ENCODE measurements around the gene BAHD1. TPM values are rescaled to one million over a fixed set of nuclear protein-coding genes. Genes with fewer than 3 reads are reported as not detected.
A peak's percentile ranks its signal among the peaks of the same experiment; 100 is the strongest.

Gene BAHD1
- 7.0 TPM for total RNA-seq

DNA sequence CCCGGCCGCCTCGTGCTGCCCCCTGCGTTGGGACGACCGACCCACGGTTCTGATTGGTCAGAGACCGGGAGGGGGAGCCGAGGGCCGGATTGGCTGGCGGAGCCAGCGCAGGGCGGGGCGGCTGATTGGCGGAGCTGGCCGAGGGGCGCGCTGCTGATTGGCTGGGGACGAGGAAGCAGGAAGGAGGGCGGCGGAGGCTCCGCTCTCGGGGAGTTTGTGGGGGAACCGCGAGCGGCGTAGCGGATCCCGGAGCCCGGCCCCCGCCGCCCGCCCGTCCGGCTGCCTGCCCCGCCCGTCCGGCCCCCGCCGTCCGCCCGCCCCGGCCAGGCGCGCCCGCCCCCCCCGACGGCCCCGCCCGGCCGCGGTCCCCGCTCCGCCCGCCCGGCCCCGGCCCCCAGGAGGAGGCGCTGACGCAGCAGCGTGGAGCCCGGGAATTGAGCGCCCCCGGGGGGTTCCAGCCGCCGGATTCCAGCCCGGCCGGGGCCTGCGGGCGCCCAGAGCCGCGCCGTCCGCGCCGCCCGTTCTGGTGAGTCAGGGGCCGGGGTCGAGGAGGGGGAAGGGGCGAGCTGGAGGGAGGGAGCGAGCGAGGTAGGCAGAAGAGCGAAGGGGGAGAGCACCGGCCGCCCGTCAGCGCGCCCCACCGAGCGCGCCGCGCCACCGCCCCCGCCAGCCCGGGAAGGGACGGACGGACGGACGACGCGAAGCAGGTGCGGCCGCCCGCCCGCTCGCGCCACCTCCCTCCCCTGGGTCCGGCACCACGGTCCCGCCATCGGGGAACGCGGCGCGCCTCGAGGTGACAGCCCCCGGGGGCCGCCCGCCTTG lies at the start of gene BAHD1:
Gene BAHD1 (plus strand): TSS at position 211 of the 822 bp plus-strand sequence. CDS start 17,512 bp downstream, outside the sequence.
- peak; percentile 82 for ATAC-seq

DNA sequence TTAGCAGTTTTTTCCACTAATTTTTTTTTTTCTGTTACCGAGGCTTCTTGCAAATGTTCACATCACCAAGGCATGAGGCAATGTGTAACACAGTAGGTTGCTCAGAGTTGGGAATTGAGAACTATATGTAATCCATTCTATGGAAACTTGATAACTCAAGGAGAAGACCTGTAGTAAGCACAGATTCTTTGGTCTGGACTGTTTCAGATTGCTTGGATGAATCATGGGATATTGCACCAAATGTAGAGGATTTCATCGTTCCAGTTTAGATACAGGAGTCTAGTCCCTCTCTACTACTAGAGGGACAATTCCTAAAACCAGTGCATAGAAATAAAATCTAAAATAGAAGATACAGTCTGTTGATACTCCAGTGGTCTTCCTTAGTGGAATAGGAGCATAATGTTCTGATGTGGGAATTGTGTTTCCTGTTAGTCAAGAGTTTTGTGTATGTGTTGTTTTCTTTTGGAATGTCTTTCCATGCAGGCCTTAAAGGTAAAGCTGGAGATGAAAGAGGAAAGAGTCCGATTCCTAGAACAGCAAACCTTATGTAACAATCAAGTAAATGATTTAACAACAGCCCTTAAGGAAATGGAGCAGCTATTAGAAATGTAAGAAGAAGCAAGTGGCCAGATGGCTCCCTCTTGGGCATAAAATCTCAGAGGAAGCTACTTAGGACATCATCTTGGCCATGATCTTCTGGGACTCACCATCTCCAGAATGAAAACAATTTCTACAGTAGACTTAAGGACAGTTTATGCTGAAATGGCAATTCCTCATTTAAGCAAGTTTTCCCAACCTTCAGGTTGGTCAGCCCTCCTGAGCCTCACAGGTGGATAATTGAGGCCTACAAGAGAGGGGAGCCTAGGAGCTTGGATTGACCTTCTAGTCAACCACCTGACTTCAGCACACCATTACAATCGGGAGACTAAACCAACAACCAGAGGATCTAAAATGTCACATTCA lies 47.5 kb upstream of the BAHD1 start:
- no peak for ATAC-seq

DNA sequence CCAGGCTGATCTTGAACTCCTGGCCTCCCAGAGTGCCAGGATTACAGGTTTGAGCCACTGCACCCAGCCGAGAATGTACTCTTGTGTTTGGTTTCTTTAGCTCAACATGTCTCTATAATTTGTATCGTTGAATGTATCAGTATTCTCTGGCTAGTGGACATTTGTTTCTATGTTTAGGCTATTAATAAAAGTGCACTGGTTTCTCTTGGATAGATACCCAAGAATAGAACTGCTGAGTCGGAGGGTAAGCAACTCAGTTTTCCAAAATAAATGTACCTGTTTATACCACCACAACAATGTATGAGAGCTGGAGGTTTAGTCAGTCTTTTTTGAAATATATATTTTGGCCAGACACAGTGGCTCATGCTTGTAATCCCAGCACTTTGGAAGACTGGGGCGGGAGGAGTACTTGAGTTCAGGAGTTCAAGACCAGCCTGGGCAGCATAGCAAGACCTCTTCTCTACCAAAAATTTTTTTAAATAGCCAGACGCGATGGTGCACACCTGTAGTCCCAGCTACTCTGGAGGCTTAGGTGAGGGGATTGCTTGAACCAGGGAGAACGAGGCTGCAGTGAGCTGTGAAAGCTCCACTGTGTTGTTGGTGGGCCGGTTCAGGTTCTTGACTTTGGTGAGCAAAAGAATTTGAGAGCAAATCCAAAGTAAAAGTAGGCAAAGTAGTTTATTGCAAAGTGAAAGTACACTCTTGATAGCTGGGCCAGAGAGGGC lies 42.9 kb upstream of the BAHD1 start:
- no peak for ATAC-seq

DNA sequence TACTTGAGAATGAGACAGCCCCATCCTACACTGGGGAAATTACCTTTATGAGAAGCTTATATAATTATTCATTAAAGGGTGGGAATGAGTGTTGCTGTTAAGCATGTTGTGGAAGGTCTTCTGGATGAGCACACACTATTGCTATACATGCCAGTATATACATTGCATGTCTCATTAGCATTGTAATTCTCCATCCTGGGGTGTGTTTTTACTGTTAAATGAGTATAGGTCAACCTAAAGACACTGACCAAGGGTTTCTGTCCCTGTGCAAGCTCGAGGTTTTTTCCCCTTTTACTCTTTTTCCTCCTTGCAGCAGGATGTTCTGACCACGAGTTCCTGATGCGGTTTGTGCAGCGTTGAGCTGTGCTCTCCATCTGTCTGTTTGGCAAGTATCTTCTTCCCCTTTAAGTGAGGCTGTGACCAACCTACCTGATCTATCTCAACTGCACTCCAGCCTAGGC lies 42.3 kb upstream of the BAHD1 start:
- peak; percentile 49 for ATAC-seq

DNA sequence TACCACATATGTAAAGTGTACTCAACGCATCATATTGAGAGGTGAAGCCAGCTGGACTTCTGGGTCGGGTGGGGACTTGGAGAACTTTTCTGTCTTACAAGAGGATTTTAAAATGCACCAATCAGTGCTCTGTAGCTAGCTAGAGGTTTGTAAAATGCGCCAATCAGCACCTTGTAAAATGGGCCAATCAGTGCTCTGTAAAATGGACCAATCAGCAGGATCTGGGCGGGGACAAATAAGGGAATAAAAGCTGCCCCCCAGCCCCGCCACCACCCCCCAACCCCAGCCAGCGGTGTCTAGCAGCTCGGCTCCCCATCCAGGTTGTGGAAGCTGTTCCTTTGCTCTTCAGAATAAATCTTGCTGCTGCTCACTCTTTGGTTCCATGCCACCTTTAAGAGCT lies 41.4 kb upstream of the BAHD1 start:
- ATAC-seq, result no peak

DNA sequence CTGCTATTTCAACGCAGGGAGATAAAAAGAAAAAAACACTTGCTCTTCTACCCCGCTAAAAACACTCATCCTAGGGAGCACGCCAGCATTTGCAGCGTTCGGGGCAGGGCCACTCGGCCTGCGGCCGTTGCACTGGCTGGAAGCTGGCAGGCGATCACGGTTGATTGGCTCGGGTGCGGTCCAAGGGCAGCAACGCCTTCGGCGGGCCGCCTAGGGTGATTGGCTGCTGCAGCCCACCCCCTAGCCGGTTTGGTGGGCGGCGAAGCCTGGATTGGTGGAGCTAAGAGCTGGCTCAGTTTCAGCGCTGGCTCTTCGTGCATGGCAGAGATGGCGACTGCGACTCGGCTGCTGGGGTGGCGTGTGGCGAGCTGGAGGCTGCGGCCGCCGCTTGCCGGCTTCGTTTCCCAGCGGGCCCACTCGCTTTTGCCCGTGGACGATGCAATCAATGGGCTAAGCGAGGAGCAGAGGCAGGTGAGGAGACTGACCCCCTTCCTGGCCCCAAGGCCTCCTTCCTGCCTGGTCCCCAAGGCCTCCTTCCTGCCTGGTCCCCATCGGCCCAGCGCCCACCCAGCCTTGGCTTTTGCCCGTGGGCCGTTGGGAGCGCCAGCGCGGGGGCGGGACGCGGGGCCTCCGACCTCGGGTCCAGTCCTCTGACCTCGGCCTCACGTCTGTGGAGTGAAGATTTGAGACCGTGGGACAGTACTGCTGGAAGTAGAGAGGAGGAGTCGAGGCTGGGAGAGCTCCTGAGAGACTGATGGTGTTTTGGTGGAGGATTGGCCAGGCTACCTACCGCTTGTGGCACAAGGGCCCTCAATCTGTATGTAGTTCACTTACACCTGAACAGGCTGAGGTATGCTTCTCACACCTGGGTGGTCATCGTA lies 35.0 kb upstream of the BAHD1 start, which contains the start of gene IVD:
Gene IVD (plus strand): TSS at position 295 of the 881 bp plus-strand sequence. CDS start 33 bp downstream, at position 328.
- peak; percentile 96 for ATAC-seq

DNA sequence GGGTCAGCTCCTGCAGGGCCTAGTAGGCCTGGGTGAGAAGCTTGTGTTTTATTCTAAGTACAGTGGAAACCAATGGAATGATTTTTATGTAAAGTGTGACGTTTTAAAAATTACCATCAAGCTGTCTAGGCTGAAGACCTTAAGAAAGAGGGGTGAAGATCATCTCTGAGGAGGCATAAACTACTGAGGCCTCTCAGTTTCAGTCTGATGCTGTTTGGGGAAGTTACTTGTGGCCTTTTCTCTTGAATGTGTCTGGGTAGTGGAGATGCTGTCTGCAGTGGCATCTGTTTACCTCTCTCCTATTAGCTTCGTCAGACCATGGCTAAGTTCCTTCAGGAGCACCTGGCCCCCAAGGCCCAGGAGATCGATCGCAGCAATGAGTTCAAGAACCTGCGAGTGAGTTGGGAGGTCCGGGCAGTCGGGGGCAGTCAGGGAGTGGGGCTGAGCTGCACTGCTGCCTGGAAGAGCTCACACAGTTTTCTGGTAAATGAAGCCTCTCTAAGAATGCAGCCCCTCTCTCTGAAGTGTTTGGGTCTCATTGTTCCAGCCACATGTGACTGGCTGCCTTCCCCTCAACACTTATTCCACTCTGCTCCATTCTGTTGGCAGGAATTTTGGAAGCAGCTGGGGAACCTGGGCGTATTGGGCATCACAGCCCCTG lies 33.3 kb upstream of the BAHD1 start:
- no peak for ATAC-seq

DNA sequence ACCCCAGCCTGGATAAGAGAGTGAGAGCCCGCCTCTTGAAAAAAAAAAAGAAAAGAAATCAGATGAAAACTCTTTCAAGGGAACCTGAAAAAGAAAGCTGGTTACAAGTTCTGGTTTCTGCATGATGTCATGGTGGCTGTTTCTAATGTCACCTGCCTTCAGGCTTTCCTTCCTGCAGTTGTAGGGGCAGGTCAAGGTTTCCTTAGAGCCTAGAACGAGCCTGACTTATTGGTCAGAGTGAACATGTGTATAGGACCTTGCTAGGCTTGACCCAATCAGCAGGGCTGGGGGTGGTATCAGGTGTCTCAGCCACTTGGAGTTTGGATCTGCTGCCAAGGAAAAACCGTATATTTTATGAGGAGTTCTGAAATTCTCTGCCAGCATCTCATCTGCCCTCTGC lies 31.4 kb upstream of the BAHD1 start:
- ATAC-seq, result no peak

DNA sequence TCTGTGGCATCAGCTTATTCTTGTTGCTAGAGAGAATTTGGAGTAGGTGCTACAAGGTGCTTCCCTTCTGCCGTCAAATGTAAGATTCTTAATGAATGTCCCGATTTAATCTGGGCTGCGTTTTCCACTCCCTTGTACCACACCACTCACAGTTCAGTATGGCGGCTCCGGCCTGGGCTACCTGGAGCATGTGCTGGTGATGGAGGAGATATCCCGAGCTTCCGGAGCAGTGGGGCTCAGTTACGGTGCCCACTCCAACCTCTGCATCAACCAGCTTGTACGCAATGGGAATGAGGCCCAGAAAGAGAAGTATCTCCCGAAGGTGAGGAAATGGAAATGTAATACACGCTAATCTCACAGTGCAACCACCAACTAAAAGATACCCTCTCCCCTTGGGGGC lies 30.3 kb upstream of the BAHD1 start:
- ATAC-seq, result no peak

DNA sequence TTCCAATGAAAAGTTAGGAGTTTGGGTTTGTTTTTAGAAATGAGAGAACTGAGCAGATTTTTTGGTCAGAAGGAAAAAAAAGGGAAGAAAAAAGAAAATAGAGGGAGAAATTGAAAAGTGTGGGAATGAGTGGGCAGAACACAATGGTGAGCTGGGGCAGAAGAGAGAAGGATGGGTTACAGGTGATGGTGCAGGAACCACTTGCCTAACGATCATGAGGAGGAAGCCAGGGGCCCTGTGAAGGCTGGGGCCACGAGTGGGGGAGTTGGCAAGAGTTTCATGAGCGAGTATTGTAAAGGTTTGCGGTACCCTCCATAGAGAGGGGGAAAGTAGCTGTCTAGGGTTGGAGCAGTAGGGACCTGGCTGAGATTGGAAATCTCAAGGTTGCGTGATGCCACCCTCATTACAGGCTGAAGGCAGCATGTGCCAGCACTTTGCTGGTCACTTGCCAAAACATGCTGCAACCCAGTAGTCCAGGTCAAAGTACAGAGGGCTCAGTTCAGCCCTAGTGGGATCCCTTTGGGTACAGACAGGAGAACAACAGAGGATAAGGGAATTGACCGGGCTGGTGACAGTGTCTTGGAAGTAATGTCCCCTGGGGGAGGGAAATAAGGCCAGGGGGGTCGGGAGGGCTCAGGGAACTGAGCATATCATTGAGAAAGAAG lies 28.5 kb upstream of the BAHD1 start:
- ATAC-seq, result no peak

DNA sequence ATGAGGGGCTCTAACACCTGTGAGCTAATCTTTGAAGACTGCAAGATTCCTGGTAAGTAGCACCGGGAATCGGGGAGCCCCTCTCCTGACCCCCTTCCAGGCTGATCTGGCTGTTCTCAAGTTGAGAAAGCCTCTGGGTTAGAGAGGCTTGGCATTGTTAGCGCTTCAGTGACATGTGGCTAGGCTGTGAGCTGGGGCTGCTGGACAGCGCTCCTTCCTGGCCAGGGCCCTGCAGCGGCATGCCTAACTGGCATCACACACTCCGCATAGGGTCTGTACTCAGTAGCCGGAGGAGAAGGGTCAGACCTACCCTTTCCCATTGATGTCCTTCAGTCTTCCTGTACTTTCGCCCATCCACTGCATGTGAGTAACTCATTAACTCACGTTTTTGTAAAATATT lies 27.7 kb upstream of the BAHD1 start:
- no peak for ATAC-seq

DNA sequence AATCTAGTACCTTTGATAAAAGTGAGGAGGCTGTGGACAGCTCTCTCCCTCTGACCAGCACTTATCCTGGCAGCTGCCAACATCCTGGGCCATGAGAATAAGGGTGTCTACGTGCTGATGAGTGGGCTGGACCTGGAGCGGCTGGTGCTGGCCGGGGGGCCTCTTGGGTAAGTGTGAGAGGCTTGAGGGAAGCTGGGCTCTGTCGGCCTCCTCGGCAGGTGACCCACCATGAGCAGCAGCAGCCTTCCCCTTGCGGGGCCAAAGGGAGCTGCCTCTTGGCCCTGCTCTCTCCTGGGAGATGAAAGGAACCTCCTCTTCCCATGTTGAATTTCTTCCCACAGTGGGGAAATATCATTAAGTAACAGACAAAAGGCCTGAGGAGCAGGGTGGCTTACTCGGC lies 25.9 kb upstream of the BAHD1 start:
- no peak for ATAC-seq

DNA sequence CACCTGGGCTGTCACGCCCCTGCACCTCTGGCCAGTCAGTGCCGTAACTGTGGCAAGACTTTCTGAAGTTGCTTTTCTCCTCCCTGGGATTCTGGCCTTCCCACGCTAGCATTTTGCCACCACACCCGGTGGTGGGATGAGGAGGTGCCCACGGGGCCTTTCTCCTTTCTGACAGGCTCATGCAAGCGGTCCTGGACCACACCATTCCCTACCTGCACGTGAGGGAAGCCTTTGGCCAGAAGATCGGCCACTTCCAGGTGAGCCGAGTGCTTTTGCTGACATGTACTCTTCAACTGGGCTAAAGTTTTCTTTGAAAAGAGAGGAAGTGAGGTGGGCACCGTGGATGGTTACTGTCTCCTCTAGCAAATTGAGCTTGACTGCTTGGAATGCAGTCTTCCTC lies 25.5 kb upstream of the BAHD1 start:
- no peak for ATAC-seq

DNA sequence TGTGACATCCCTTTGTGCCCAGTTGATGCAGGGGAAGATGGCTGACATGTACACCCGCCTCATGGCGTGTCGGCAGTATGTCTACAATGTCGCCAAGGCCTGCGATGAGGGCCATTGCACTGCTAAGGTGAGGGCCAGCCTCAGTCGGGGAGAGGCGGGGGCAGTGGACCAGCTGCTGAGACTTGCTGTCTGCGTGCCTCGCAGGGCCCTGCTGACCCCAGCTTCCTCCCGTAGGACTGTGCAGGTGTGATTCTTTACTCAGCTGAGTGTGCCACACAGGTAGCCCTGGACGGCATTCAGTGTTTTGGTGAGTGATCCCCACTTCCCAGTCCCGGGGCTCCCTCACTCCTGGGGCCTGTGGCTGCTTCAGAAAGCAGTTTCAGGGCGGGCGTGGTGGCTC lies 24.7 kb upstream of the BAHD1 start:
- no peak for ATAC-seq

DNA sequence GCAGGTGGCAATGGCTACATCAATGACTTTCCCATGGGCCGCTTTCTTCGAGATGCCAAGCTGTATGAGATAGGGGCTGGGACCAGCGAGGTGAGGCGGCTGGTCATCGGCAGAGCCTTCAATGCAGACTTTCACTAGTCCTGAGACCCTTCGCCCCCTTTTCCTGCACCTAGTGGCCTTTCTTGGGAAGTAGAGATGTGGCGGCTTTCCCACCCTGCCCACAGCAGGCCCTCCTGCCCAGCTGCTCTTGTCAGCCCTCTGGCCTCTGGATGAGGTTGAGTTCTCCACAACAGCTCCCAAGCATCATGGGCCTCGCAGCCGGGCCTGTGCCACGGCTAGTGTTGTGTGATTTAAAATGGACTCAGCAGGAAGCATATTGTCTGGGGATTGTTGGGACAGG lies 22.6 kb upstream of the BAHD1 start:
- no peak for ATAC-seq

DNA sequence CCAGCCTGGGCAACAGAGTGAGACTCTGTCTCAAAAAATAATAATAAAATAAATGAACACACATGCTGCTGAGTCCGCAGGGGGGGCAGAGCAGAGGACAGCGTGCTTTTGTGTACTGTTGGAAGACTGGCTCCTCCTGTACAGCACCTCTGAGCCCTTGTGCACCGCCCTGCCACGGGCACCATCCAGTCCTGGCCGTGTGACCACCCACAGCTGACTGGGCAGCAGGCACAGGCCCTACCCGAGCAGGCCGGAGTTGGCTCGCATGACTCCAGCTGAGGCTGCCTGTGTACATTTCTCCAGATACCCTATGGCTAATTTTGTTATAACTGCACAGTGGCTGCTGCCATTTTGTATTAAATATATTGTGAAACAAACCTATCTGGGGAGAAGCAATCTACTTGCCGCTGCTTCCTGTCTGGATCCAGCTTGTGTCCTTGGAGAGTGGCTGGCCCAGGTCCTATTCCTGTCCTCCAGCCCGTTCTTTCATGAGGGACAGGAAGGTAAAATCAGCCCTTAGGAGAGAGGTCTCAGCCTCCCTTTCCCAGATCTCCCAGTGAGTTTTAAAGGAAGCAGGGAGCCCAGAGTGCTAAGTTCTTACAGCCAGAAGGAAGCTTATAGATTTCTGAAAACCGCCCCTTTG lies 20.6 kb upstream of the BAHD1 start:
- peak; percentile 21 for ATAC-seq

DNA sequence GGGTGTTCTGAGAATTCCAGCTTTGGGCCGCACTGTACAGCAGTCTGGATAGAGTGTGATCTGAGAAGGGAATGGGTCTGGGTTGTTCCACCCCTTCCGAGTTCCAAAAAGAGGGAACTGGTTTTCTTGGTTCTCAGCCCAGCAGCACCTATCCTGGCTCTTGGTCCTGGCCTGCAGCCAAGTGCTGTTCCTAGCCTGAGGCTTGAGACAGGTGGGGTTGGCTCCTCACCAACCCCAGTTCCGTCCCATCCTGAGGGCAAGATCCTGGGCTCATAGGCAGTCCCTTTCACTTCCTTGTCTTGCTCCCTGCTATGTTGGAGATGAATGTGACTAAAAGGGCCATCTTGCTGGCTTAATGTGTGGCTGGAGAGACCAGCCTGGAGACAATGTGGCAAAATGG lies 20.0 kb upstream of the BAHD1 start:
- ATAC-seq, result peak; percentile 59

DNA sequence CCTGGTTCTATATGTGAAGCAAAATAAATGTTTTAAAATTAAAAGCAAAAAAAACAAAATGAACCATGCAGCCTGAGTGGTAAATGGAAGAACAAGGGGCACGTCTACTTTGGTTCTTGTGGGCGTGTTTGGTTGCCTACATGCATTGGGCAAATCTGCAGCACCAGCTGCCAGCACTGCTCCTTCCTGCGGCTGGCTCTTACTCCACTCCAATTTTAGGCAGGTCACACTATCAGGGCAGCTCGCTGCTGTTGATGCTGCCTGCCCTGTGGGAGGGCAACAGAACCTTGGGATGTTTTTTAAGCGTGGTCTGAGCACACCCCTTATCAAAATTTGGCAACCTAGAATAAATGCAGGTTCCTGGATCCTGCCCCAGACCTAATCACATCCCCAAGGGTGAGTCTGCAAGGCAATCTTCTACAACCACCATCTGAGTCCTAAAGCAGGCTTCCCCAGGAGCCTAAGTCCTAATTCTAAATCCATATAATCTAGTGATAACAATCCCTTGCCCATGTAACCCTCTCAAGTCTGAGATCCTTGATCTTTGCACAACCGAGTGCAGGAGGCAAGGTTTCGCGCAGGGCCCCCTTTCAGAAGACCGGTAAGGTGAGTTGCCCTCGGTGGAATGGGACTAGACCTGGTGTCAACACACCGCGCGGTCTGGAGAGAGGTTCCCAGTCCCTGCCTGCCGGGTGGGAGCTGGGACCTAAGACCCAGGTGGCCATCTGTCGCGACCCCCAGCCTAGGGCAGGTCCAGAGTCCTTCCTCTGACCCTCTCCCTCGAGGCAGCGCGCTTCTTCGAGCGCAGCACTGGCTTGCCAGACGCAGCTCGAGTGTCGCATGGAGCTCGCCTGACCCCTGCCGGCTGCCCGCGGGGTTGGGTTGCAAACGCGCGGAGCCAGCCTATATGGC lies 19.3 kb upstream of the BAHD1 start:
- peak; percentile 88 for ATAC-seq
